GM18511 (cell line): ENCODE results near the gene LRRC15.

Source experiments
- ATAC-seq: cut with Tn5 transposase; IDR thresholded peaks from one replicate; pipeline ENCODE4 v1.9.1; 2021; ENCODE audit warnings: mild to moderate bottlenecking, moderate library complexity; ENCODE audit not compliant: unreplicated experiment

The LRRC15 gene

GRCh38 chr3:194386066-194386465, 16.5 kb upstream of the LRRC15 start:
- no peak for ATAC-seq

GRCh38 chr3:194384569-194385001, 15.0 kb upstream of the LRRC15 start:
- ATAC-seq: no peak

DNA sequence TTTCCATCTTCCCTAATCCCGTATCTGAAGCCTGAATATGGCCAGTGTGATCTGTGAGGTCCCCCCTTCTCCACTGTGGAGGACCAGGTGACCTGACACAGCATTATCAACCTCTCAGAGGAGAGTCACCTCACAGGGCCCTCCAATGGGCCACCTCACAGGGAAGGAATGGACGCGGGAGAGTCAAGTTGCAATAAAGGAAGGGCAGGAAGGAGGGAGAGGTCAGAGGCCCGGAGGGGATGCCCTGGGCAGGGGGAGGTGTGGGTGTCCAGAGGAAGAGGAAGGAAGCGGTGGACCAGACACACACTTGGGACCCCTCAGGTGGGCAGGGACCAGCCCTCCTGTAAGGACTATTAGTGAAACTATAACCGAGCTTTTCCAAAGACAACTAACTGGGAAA, 14.6 kb upstream of the LRRC15 start:
- ATAC-seq: no peak

DNA sequence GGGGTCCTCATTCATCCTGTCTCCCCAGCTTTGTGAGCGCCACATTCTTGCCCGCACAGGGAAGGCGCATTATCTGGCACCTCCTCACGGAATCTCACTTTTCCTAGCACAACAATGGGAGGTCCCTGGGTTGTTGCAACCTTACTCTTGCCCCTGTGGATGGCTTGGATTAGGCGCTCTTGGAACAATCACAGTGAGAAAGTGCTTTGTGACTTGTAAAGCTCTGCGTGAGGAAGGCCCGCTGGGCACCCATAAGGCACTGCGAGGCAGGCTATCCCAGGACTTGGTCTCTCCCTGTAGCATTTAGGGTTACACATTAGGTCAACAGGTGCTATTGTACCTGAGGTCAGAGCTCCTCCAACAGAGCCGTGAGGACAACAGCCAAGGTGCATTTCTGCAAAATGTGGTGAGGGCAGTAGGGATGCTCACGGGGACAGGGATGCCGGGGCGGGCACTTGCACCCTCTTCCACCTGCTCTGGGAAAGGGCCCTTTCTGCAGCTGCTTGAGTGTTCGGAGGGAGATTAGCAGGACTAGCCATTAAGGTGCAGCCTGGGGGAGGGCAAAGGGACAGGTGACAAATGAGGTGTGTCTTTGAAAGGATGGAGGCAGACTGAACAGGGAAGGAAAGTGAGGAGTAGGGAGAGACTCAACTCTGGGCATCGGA, 13.9 kb upstream of the LRRC15 start:
- ATAC-seq: no peak

DNA sequence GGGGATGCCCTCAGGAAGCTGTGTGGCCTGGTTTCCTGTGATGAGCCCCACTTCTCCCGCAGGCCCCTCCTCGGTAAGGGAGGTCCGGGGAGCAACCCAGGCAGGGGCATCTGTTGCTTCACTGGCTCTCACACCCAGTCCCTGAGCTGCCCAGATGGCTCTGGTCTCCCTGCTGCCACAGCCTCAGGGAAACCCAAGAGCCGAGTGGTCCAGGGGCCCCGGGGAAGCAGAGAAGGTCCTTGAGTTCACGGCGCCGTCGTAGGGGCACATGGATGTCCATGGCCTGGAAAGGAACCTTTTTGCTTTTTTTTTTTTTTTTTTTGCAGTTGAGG, 13.3 kb upstream of the LRRC15 start:
- no peak for ATAC-seq

DNA sequence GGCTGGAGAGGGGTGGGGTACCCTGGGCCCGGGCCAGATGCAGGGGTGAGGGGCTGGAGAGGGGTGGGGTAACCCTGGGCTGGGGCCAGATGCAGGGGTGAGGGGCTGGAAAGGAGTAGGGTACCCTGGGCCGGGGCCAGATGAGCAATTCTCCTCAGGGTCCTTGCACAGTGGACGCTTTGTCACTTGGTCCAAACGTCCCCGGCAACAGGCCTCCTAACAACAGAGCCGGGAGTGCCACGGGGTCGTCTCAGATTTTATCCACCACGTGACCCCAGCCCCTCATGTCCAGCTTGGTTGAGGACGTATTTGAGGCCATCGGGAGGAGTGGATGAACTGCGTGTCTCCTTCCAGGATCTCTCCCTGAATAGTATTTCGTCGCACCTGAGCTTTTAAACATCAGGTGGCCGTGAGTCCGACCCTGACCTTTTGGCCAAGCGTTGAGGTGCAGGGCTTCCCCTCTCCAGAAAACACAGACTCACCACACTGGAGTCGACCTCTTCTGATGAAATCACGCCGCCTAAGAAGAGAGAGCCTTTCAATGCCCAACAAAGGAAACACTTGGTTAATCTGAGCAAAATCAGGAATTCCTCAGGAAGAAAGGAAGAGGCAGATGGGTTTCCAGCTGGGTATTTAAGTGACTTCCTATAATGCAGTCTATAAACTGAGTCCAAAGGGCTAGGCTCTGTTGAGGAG, 12.8 kb upstream of the LRRC15 start:
- no peak for ATAC-seq

DNA sequence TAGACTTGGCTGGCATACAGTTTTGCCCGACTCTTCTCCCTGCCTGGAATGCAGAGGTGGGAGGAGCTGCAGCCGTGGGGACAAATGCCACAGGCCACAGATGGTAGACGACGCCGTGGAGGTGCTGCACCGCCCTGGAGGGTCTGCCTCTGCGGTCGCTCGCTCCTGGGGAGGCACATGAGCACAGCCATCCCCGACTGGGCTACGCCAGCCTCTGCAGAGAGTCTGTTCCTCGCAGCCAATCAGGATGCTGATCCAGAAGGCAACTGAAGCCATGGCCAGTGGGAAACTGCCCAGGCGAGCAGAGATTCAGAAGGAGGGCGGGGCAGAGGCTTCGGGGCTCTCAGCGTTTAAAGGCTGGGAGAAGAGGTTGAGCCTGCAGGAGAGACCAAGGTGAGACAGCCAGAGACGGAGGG, 11.9 kb upstream of the LRRC15 start:
- ATAC-seq: no peak

DNA sequence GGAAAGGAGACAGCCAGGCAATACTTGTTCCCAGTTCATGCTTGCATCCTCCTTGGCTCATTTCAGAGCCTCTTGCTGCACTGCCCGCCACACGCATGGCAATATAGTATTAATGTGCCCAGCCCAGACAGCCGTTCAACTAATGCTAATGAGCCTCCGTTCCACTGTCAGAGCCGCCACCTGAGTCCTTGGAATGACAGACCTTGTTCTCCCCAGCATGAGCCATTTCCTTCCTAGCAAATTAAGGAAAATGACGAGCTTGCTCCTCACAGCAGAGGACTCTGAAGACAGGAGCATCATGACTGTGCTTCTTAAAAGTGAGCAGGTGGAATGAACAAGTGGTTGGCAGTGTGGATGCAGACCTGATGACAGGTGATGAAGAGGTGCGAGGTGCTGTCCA, 10.8 kb upstream of the LRRC15 start:
- ATAC-seq: no peak

DNA sequence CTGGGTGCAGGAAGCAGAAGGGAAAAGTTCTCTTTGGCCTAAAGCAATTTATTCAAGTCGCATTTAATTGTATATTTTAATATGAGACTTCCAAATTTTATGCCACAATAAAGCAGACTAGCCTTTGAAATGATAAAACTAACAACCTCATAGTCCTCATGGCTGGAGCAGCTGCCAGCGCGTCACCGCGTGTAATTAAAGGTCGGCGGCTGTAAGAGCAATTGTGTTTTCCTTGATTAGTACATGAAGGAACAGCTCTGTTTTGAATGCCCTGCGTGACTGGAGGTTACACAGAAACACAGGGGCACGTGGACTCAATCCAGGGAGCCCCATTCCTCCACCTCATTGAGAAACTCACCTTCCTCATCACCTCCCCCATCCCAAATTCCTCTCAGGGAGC, 10.1 kb upstream of the LRRC15 start:
- no peak for ATAC-seq

DNA sequence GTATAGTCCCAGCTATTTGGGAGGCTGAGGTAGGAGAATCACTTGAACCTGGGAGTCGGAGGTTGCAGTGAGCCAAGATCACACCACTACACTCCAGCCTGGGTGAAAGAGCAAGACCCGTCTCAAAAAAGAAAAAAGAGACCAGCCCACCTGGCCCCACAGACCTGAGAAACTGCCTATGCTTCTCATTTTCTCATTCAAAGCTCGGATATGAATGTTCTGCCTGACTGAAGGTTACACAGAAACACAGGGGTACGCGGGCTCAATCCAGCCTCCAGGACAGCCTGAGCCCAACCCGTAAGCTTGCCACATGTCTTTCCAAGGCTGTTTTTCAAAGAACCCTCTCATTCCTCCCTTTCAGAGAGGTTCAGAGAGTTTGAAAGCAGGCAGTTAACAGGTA, 9.7 kb upstream of the LRRC15 start:
- ATAC-seq: no peak

GRCh38 chr3:194377708-194378107, 8.2 kb upstream of the LRRC15 start:
- ATAC-seq: no peak

- no peak for ATAC-seq
Observed at GRCh38 chr3:194376241-194376560, 6.7 kb upstream of the LRRC15 start.

DNA sequence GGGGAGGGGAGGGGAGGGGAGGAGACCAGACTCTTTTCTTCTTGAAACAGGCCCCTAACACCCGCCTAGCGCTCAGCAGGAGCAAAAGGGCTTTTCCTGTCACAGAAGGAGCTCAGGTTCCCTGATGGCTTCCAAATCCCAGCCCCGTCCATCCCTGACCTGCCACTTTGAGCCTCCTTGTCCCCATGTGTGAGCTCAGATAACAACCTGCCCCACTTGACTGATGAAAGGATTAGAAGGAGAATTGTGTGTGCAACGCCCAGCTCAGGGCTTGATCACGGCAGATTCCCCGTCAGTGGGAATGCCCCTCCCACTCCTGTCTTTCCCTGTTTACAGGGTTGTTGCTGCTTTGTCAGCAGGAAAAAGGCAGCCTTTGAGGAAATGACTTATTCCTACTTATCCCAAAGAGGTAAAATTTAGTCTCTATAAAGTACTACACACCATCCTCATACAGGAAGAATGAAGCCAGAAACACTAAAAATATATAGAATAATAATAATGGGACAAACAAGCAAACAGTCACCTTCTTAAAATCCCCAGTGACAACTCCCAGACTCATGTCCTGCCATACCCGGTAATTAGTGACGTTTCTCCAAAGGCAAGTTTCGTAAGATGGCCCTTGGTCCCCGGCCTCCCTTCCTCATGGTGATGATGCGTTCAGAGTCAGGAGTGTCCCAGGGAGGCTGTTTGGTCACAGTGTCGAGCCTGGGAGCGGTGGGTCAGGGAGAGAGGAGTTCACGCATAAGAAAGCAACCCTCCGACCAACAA, 6.1 kb upstream of the LRRC15 start:
- ATAC-seq: no peak

- ATAC-seq: no peak
Observed at GRCh38 chr3:194374935-194375334, 5.4 kb upstream of the LRRC15 start.

DNA sequence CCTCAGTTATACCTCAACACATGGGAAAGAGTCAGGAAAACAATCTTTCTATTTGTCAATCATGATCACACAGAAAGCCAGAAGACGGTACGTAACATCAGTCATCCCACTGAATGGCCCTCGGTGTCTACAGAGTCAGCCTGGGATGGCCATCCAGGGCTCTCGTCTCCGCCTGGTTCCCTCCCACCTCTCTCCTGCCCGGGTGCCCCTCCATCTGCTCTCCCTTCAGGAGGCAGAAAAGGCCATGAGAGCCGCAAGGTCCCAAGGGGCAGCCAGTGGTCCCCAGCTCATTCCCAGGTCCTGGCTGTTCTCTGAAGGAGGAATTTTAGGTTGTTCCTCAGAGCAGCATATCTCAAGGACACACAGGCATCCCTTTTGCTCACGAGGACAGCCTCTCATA, 4.4 kb upstream of the LRRC15 start:
- no peak for ATAC-seq

- no peak for ATAC-seq
Observed at GRCh38 chr3:194373028-194373427, 3.5 kb upstream of the LRRC15 start.

DNA sequence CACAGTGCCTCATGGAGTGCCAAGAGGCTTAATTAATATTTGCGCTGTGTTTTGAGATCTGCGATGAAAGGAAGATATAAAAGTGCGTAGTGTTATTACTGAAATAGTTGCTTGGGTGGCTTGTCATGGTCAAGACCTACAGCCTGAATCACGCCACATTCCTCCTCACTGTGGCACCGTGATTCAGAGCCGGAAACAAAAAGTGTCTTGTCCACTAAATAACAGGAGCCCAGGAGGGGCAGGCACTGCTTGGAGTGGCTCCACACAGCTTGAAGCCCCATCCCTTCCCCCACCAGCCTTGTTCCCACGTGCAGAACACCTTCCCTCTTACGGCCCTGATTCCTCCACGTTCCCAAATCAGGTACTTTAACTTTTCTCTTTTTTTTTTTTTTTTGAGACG, 1.2 kb upstream of the LRRC15 start:
- no peak for ATAC-seq

DNA sequence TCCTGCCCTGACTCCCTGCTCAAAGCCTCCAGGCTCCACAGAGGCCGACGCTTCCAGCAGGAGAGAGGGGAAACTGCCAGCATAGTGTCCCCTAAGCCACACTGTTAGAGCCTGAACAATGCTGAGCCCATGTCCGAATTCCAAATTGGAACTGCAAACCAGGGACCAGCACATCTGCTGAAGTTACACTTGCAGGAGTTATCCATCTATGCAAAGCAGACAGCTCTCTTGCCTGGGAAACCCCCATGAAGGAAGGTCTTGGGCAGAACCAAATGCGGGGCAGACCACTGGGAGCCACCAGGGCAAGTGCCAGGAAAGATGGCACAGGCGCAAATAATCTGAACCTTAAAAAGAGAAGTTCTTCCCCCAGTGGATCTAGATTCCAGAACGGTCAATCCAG, 625 bp downstream of the LRRC15 start:
- no peak for ATAC-seq

GRCh38 chr3:194367992-194368841, 1.3 kb downstream of the LRRC15 start:
- no peak for ATAC-seq

GRCh38 chr3:194365978-194366490, 3.5 kb downstream of the LRRC15 start:
- ATAC-seq: no peak

DNA sequence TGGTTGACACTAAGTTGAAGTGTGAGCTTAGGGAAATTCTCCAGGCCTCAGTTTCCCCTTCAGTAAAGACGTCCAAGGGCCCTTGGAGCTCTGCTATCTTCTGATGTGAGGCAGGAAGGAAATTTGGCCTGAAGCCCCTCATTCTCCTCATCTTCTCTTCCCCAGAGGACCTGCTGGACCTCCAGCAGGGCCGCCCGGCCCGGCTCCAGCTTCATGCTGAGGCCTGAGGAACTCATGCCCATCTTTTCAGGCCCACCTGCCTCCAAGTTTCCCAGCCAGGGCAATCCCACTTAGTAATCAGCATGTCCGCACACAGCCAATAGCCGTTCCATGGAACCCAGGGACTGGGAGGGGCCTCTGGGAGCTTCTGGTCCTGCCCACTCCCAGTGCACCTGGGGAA, 4.0 kb downstream of the LRRC15 start:
- no peak for ATAC-seq
